KMS-11 (cell line): Measurements from ENCODE around the gene OR13C5.
"Not testable (repeated sequence)": the region's sequence is repeated elsewhere in the genome, so short reads cannot be mapped to it uniquely, and the experiment has no call there.

Experiments used
- H2AFZ ChIP-seq: fragments of 200-600 bp; sonication (generic); 2 replicates; pipeline ENCODE4 v1.6.1; 2016; ENCODE audit warnings: antibody characterized with exemption, mixed run types, low read depth
- H3K27ac ChIP-seq: fragments of 200-600 bp; sonication (generic); 2 replicates; pipeline ENCODE4 v1.6.1; 2016; ENCODE audit warnings: mild to moderate bottlenecking, mixed run types
- H3K27me3 ChIP-seq: fragments of 200-600 bp; sonication (generic); 2 replicates; pipeline ENCODE4 v1.6.1; 2017; ENCODE audit warnings: mild to moderate bottlenecking, low read depth, mixed run types, moderate library complexity; ENCODE audit not compliant: insufficient read depth
- H3K36me3 ChIP-seq: fragments of 200-600 bp; sonication (generic); 2 replicates; pipeline ENCODE4 v1.6.1; 2017; ENCODE audit warnings: mild to moderate bottlenecking, mixed run types; ENCODE audit not compliant: insufficient read depth
- H3K4me1 ChIP-seq: fragments of 200-600 bp; sonication (generic); 2 replicates; pipeline ENCODE4 v1.6.1; 2016; ENCODE audit warnings: mild to moderate bottlenecking, low read depth, mixed run types; ENCODE audit not compliant: poor library complexity, severe bottlenecking
- H3K4me2 ChIP-seq: fragments of 200-600 bp; sonication (generic); 2 replicates; pipeline ENCODE4 v1.7.0; 2016; ENCODE audit warnings: mild to moderate bottlenecking, mixed run types
- H3K4me3 ChIP-seq: fragments of 200-600 bp; sonication (generic); IDR thresholded peaks from 2 replicates; pipeline ENCODE4 v1.6.1; 2017; ENCODE audit warnings: low read depth, low read length, mixed read lengths; ENCODE audit not compliant: insufficient read depth
- H3K79me2 ChIP-seq: fragments of 200-600 bp; sonication (generic); 2 replicates; pipeline ENCODE4 v1.6.1; 2016; ENCODE audit warnings: low read depth, mixed run types; ENCODE audit not compliant: insufficient read depth
- H3K9ac ChIP-seq: fragments of 200-600 bp; sonication (generic); 2 replicates; pipeline ENCODE4 v1.6.1; 2016; ENCODE audit warnings: mild to moderate bottlenecking, mixed run types
- H4K20me1 ChIP-seq: fragments of 200-600 bp; sonication (generic); 2 replicates; pipeline ENCODE4 v1.6.1; 2016; ENCODE audit warnings: mild to moderate bottlenecking, mixed run types; ENCODE audit not compliant: insufficient read depth
- CTCF ChIP-seq: fragments of 200-600 bp; sonication (generic); conservative IDR thresholded peaks from 2 replicates; pipeline ENCODE4 v1.6.1; 2017; ENCODE audit warnings: low read depth, mild to moderate bottlenecking, antibody characterized with exemption, low read length, moderate library complexity, mixed read lengths

Gene OR13C5

GRCh38 chr9:104604801-104605200, 5.6 kb upstream of the OR13C5 start:
- Histone ChIP-seq H3K4me2 (no peak overlapping the region), H3K4me3 (no peak overlapping the region), H3K36me3 (no peaks in the 10 kb centered on the region), H3K27ac (no peak overlapping the region), H2AFZ (no peak overlapping the region), H3K79me2 (no peaks in the 10 kb centered on the region), H3K4me1 (no peaks in the 10 kb centered on the region), H3K27me3 (no peaks in the 10 kb centered on the region), H4K20me1 (no peaks in the 10 kb centered on the region), H3K9ac (no peak overlapping the region)
- no peak for TF ChIP-seq CTCF

- not testable (repeated sequence) for H3K27ac ChIP-seq, H3K4me1 ChIP-seq, H3K9ac ChIP-seq, H3K4me3 ChIP-seq, H3K27me3 ChIP-seq, H3K4me2 ChIP-seq, H3K36me3 ChIP-seq, H3K79me2 ChIP-seq, H2AFZ ChIP-seq, H4K20me1 ChIP-seq
Observed at GRCh38 chr9:104598749-104599148, 464 bp downstream of the OR13C5 start.

- Histone ChIP-seq H3K4me2 (no peak overlapping the region), H3K27me3 (no peaks in the 10 kb centered on the region), H3K27ac (no peak overlapping the region), H3K79me2 (no peaks in the 10 kb centered on the region), H3K4me3 (no peak overlapping the region), H4K20me1 (no peaks in the 10 kb centered on the region), H2AFZ (no peak overlapping the region), H3K4me1 (no peaks in the 10 kb centered on the region), H3K9ac (no peak overlapping the region), H3K36me3 (no peaks in the 10 kb centered on the region)
- TF ChIP-seq CTCF: no peak
Observed at GRCh38 chr9:104589626-104590025, 9.6 kb downstream of the OR13C5 start.

- H3K4me1 ChIP-seq: no peaks in the 10 kb centered on the region
- H3K27ac ChIP-seq: no peak overlapping the region
- H3K79me2 ChIP-seq: no peaks in the 10 kb centered on the region
- no peaks in the 10 kb centered on the region for H3K36me3 ChIP-seq
- no peaks in the 10 kb centered on the region for H4K20me1 ChIP-seq
- no peak overlapping the region for H3K4me2 ChIP-seq
- no peak overlapping the region for H3K4me3 ChIP-seq
- H3K27me3 ChIP-seq: no peaks in the 10 kb centered on the region
- no peak for TF ChIP-seq CTCF
- H2AFZ ChIP-seq: no peak overlapping the region
- H3K9ac ChIP-seq: no peak overlapping the region
Observed at GRCh38 chr9:104586496-104587180, 12.6 kb downstream of the OR13C5 start.

GRCh38 chr9:104580562-104580961, 18.7 kb downstream of the OR13C5 start:
- H3K4me2 ChIP-seq: no peak overlapping the region
- H3K27ac ChIP-seq: no peak overlapping the region
- H3K9ac ChIP-seq: no peak overlapping the region
- no peak overlapping the region for H2AFZ ChIP-seq
- H3K79me2 ChIP-seq: no peaks in the 10 kb centered on the region
- no peak overlapping the region for H3K4me3 ChIP-seq
- H3K36me3 ChIP-seq: no peaks in the 10 kb centered on the region
- H3K4me1 ChIP-seq: no peaks in the 10 kb centered on the region
- no peaks in the 10 kb centered on the region for H4K20me1 ChIP-seq
- H3K27me3 ChIP-seq: no peaks in the 10 kb centered on the region
- no peak for TF ChIP-seq CTCF
